Fibroblast of skin of back (primary cell): Measurements from ENCODE around the gene LOXL3.
A peak's percentile ranks its signal among the peaks of the same experiment; 100 is the strongest.

Experiments used
- DNase-seq: peaks from one replicate; pipeline ENCODE4 v3.0.0-alpha.2; 2013

The LOXL3 gene

GRCh38 chr2:74528600-74529356, 25.0 kb downstream of the LOXL3 start:
- no peak for DNase-seq

GRCh38 chr2:74527741-74528140, 26.0 kb downstream of the LOXL3 start:
- no peak for DNase-seq

- DNase-seq: no peak
Measured at GRCh38 chr2:74526649-74527230, 27.0 kb downstream of the LOXL3 start.

GRCh38 chr2:74525717-74526648, 27.8 kb downstream of the LOXL3 start, which contains the start of gene DQX1:
Gene DQX1 (minus strand): TSS chr2:74526231. CDS start chr2:74525729, 502 bp downstream.
- DNase-seq: peak; percentile 39

GRCh38 chr2:74524955-74525716, 28.6 kb downstream of the LOXL3 start:
- DNase-seq: no peak

- no peak for DNase-seq
Measured at GRCh38 chr2:74524005-74524404, 29.7 kb downstream of the LOXL3 start.

GRCh38 chr2:74522516-74522915, 31.2 kb downstream of the LOXL3 start:
- no peak for DNase-seq

- no peak for DNase-seq
Measured at GRCh38 chr2:74516650-74517049, 37.1 kb downstream of the LOXL3 start.

GRCh38 chr2:74515981-74516633, 37.6 kb downstream of the LOXL3 start:
- DNase-seq: peak; percentile 51

- no peak for DNase-seq
Measured at GRCh38 chr2:74515271-74515980, 38.3 kb downstream of the LOXL3 start.

- DNase-seq: no peak
Measured at GRCh38 chr2:74514368-74515270, 39.1 kb downstream of the LOXL3 start, which contains the start of gene TLX2. Gene TLX2 (plus strand): TSS chr2:74514450. CDS start chr2:74514807, 357 bp downstream.

GRCh38 chr2:74513605-74514367, 40.0 kb downstream of the LOXL3 start:
- no peak for DNase-seq

GRCh38 chr2:74512744-74513604, 40.8 kb downstream of the LOXL3 start:
- no peak for DNase-seq

GRCh38 chr2:74511104-74511989, 42.4 kb downstream of the LOXL3 start:
- DNase-seq: peak; percentile 49

- no peak for DNase-seq
Measured at GRCh38 chr2:74510272-74510671, 43.5 kb downstream of the LOXL3 start.

- DNase-seq: peak; percentile 81
Measured at GRCh38 chr2:74507926-74508520, 45.7 kb downstream of the LOXL3 start.
